Renal cortical epithelial cell (primary cell): ENCODE data around the gene EXOC4. TPM values are rescaled to one million over a fixed set of nuclear protein-coding genes. Genes with fewer than 3 reads are reported as not detected.

Source experiments
- DNase-seq: peaks from one replicate; pipeline ENCODE4 v3.0.0-alpha.2; 2011; ENCODE audit warnings: low read depth
- total RNA-seq: library from RNA; depleted of rRNA; stranded (reverse); fragments of >200 nt; gene quantifications from 2 replicates; pipeline ENCODE4 v1.2.3, GENCODE V29; 2014

EXOC4 gene
- total RNA-seq, 1 donor from 2014 or later: 144 TPM

DNA sequence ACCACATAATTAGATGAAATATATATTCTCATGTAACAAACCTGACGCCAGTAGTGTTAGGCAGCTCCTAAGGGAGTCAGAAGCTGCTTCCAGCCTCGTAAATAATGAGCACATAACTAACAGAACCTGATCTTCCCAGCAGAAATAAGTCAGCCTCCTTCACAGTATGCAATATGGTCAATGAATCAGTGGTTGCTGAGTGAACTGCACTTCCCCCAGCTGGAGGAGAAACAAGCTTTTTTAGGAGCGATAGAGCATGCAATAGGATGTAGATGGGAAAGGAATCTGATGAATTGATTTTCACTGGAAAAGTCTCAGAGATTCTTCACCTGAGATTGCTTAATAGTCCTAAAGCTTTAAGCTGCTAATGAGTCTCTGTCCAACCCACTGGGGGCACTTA, 537.1 kb downstream of the EXOC4 start:
- peak; percentile 59 for DNase-seq

DNA sequence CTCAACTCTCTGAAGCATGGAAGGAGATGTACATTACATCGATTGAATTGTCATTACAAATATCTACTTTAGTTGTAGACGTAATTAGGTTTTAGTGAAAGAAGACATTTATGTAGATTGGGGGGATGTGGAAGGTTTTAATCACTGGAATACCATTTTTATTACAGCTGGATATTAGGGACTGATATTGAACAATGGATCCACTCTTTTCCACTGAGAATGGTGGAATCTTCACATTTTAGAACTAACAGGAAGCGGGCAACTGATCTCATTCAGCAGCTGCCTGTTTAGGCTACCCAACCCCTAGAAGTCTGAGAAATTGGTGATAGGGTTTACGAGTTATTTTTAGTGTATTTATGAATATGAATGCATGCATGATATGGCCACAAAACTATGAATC, 538.0 kb downstream of the EXOC4 start:
- no peak for DNase-seq

- peak; percentile 31 for DNase-seq
Measured at GRCh38 chr7:133794479-133794878, 541.6 kb downstream of the EXOC4 start.

DNA sequence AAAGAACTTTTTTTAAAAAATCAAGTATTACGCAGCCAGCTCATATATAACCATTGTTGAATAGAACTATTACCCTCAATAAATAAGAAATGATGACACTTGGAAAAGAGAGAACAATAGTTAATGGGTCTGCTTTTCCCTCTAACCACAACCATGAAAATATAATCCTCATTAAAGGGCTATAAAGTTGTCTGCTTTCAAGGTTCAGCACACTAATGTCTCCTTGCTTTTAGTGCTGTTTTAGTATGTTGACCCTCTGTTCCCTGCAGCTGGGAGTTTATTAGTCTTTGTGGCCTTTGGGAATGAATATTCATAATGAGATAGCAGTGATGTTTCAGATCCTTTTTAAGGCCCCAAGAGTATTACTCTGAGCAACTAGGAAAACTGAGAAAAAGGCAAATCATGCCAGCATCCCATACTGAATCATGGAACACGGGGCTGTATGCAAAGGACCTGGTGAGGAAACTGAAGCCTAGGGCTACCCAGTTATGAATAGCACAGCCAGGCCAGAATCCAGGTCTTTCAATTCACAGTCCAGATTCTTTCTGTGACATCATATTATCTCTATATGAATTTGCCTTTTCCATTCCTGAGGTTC, 542.3 kb downstream of the EXOC4 start:
- peak; percentile 32 for DNase-seq

GRCh38 chr7:133796782-133797745, 544.2 kb downstream of the EXOC4 start:
- DNase-seq: no peak

DNA sequence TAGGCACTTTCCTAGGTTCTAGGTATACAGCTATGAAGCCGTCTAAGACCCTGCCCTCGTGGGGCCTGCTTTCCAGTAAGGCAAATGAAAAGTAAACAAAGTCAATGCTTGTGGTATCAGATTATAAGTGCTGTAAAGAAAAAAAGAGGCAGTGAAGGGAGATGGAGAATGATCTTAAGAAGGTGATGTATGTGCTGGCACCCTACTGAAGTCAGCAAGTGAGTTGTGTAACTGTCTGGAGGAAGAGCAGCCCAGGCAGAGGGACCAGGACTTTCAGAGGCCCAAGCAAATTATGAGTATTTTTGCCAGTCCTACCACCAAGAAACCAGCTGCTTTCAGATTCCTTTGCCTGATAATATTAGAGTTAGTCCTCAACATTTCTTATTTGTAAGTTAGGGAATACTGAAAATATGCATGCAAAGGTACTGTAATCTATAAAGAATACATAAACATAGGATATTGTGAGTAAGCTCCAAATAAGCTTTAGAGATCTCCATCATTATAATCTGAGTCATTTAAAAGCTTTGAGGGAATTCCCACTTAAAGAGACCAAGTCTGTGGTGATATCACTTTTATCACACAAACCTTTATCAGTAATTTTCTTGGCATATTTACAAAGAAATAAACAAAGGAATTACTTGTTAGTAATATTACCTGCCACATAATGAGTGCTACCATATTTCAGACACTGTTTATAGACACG, 545.1 kb downstream of the EXOC4 start:
- DNase-seq: no peak

- DNase-seq: no peak
Measured at GRCh38 chr7:133801341-133801740, 548.5 kb downstream of the EXOC4 start.

GRCh38 chr7:133804127-133804526, 551.2 kb downstream of the EXOC4 start:
- no peak for DNase-seq

DNA sequence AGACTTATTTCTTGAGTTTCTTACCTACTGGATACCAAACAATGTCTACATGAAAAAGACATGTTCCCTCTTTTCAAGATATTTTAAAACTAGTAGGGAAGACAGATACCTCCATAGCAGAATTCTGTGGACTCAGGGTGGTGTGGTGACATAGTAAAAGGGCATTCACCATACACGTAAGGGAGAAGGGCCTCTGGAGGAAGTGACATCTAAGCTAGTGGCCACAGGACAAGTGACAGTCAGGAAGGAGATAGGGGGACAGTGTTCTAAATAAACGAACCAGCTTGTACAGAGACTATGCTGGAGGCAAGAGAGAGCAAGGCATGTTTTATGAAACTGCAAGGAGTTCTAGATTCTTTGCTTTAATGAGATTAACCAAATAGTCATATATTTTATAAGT, 552.5 kb downstream of the EXOC4 start:
- DNase-seq: no peak

DNA sequence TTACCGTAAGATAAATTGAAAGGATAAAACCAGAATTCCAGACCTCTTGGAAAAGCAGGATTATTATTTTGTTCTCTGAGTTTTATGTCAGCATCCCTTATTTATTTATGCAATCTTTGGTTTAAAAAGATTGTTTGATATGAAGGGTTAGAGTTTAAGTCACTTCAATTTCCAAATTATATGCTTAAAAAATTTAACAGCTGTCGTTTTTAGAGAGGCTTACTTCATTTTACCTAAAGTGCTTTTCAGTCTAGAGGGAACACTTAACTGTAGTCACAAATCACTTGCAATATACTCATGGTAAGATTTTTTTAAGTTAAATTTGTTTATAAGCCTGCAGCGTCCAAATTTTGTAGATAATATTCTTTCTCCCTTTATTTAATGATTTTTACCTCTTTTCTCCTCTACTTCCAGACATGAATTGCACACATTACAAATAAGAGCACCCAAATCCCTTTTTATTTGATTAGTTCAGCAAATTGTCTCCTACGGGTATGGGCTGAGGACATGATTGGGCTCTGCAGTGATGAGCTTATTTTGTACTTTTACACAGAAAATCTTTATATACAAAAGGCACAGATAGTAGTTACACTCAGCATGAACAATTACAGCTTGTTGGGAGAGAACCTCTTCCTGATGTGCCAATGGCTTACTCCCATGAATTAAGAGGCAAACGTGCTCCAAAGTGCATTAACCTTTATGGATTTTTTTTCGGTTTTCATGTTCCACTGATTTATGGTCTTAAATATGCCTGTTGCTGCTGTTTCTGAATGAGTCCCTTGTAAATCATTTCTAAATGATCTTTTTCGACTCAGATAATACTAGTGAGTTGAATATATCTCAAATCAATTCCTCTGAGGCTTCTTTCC, 555.0 kb downstream of the EXOC4 start:
- DNase-seq: no peak

DNA sequence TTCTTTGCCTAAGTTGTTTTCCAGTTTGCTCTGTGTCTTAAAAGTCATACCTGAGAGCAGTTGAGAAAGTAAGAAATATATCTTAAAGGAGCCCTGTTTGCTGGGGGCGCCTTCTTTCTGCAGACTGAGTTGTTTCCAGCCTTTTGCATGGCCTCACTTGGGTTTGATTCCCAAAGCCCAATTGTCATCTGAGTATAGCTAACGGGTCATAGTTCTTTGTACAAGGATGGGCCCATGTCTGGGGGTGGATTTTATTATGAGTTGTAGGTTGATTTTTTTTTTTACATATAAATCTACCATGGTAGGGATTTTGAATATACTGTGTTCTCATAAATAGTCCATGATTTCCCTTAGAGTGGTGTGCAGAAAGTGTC, 555.6 kb downstream of the EXOC4 start:
- no peak for DNase-seq

DNA sequence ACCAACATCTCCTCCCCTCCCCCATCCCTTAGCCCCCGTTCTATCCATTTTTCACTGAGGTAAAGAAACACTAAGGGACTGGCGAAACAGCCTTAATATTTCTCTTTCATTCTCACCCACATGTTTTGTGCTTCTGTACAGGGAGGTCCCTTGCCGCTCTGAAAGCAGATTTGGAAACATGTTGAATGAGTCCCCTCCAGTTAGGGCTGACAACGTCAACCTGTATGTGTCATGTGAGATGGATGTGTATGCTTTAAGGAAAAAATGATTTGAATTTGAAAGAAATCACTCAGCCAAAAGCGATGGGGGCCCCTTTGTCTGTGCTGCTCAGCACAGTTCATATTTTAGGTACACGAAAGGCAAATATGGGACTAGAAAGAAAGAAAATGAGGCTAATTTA, 560.0 kb downstream of the EXOC4 start:
- no peak for DNase-seq

GRCh38 chr7:133815611-133816210, 562.8 kb downstream of the EXOC4 start:
- peak; percentile 70 for DNase-seq

DNA sequence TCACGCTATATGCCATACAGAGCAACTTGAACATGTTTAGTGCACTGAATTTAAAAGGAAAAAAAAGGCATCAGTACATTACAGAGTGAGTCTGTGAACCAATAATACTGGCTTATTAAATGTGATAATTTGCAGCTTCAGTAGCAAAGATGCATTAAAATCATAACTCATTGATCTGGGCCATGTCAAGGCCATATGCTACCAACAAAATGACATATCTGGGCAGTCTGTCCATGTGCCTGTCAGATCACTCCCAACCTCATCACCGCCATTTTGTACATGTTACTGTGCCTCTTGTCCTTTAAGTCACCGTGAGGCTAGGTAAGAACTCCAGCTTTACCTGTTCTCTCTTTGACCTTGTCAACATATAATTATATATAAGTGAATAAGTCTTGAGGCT, 566.8 kb downstream of the EXOC4 start:
- DNase-seq: no peak

- no peak for DNase-seq
Measured at GRCh38 chr7:133820584-133820983, 567.7 kb downstream of the EXOC4 start.

GRCh38 chr7:133821171-133821570, 568.3 kb downstream of the EXOC4 start:
- DNase-seq: no peak

- DNase-seq: no peak
Measured at GRCh38 chr7:133822001-133822641, 569.2 kb downstream of the EXOC4 start.

- DNase-seq: no peak
Measured at GRCh38 chr7:133822868-133823552, 570.1 kb downstream of the EXOC4 start.

- no peak for DNase-seq
Measured at GRCh38 chr7:133824132-133824531, 571.3 kb downstream of the EXOC4 start.
